HG02970 (cell line): ENCODE results near the gene ZDHHC20.
"Not testable (repeated sequence)": the region's sequence is repeated elsewhere in the genome, so short reads cannot be mapped to it uniquely, and the experiment has no call there.

Source experiments
- ATAC-seq: cut with Tn5 transposase; IDR thresholded peaks from one replicate; pipeline ENCODE4 v1.9.1; 2021; ENCODE audit warnings: mild to moderate bottlenecking, moderate library complexity, moderate number of reproducible peaks; ENCODE audit not compliant: unreplicated experiment, low FRiP score

ZDHHC20 gene

GRCh38 chr13:21436582-21436981 lies 22.5 kb downstream of the ZDHHC20 start:
- ATAC-seq: no peak

GRCh38 chr13:21435687-21436151 lies 23.4 kb downstream of the ZDHHC20 start:
- ATAC-seq: peak; percentile 86

GRCh38 chr13:21435231-21435630 lies 23.9 kb downstream of the ZDHHC20 start:
- no peak for ATAC-seq

GRCh38 chr13:21434588-21434987 lies 24.5 kb downstream of the ZDHHC20 start:
- ATAC-seq: no peak

GRCh38 chr13:21429211-21429610 lies 29.9 kb downstream of the ZDHHC20 start:
- ATAC-seq: no peak

GRCh38 chr13:21427741-21428140 lies 31.4 kb downstream of the ZDHHC20 start:
- ATAC-seq: no peak

- ATAC-seq: no peak
These were observed 32.9 kb downstream of the ZDHHC20 start for GRCh38 chr13:21426238-21426637.

GRCh38 chr13:21420706-21421105 lies 38.4 kb downstream of the ZDHHC20 start:
- ATAC-seq: no peak

GRCh38 chr13:21413013-21413412 lies 46.1 kb downstream of the ZDHHC20 start:
- no peak for ATAC-seq

- not testable (repeated sequence) for ATAC-seq
These were observed 48.6 kb downstream of the ZDHHC20 start for GRCh38 chr13:21410453-21410852.

GRCh38 chr13:21405309-21405708 lies 53.8 kb downstream of the ZDHHC20 start:
- ATAC-seq: no peak

GRCh38 chr13:21402586-21403307 lies 56.4 kb downstream of the ZDHHC20 start:
- ATAC-seq: no peak

- no peak for ATAC-seq
These were observed 59.4 kb downstream of the ZDHHC20 start for GRCh38 chr13:21399741-21400140.

GRCh38 chr13:21395953-21396352 lies 63.1 kb downstream of the ZDHHC20 start:
- ATAC-seq: no peak

- ATAC-seq: no peak
These were observed 70.0 kb downstream of the ZDHHC20 start for GRCh38 chr13:21389124-21389523.

GRCh38 chr13:21385710-21386109 lies 73.4 kb downstream of the ZDHHC20 start:
- ATAC-seq: no peak

- no peak for ATAC-seq
These were observed 76.0 kb downstream of the ZDHHC20 start for GRCh38 chr13:21383090-21383489.

GRCh38 chr13:21376998-21377985 lies 81.8 kb downstream of the ZDHHC20 start:
- ATAC-seq: not testable (repeated sequence)

GRCh38 chr13:21372530-21372929 lies 86.6 kb downstream of the ZDHHC20 start:
- no peak for ATAC-seq

GRCh38 chr13:21371011-21371410 lies 88.1 kb downstream of the ZDHHC20 start:
- ATAC-seq: no peak

GRCh38 chr13:21365574-21365973 lies 93.5 kb downstream of the ZDHHC20 start:
- no peak for ATAC-seq
